Neuron (in vitro differentiated cells): Measurements from ENCODE around the gene IPPK.
"Not testable (repeated sequence)": the region's sequence is repeated elsewhere in the genome, so short reads cannot be mapped to it uniquely, and the experiment has no call there.

ENCODE experiments used
- H2AFZ ChIP-seq: one replicate; pipeline ENCODE4 v1.6.1; 2013; ENCODE audit warnings: low read depth, mild to moderate bottlenecking, inconsistent platforms, low read length, moderate library complexity
- H3K27me3 ChIP-seq: one replicate; pipeline ENCODE4 v1.6.1; 2013; ENCODE audit warnings: low read length; ENCODE audit not compliant: insufficient read depth
- H3K36me3 ChIP-seq: one replicate; pipeline ENCODE4 v1.6.1; 2013; ENCODE audit warnings: low read length; ENCODE audit not compliant: insufficient read depth
- H3K4me1 ChIP-seq: one replicate; pipeline ENCODE4 v1.6.1; 2013; ENCODE audit warnings: low read length; ENCODE audit not compliant: insufficient read depth
- H3K4me3 ChIP-seq: 2 replicates; pipeline ENCODE4 v1.5.1; 2013; ENCODE audit warnings: mild to moderate bottlenecking, low read length, moderate library complexity
- H3K9me3 ChIP-seq: one replicate; pipeline ENCODE4 v1.6.1; 2013; ENCODE audit warnings: low read length

Gene IPPK

DNA sequence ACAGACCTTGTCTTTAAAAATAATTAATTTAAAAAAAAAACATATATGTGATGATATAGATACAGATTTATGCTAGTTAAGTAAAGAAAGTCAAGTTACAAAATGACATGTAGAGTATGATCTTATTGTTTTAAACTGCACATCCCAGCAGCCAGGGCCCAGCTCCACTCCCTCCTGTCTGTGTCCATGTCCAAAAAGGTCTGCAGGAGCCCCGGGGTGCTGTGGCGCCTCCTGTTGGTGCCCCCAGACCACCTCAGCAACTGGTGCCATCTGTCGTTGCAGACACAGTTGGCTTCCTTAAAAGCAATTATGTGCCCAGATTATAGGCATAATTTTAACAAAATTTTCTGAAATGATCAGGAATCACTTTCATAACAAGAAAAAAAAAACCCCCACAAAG lies 33.3 kb downstream of the IPPK start:
- no peaks in the 10 kb centered on the region for H3K27me3 ChIP-seq
- peaks cover 53% of the 10 kb centered on the region for H3K36me3 ChIP-seq
- H3K4me3 ChIP-seq, result no peak overlapping the region
- H2AFZ ChIP-seq, result no peak overlapping the region
- H3K4me1 ChIP-seq, result peaks cover 2% of the 10 kb centered on the region
- H3K9me3 ChIP-seq, result no peaks in the 10 kb centered on the region

DNA sequence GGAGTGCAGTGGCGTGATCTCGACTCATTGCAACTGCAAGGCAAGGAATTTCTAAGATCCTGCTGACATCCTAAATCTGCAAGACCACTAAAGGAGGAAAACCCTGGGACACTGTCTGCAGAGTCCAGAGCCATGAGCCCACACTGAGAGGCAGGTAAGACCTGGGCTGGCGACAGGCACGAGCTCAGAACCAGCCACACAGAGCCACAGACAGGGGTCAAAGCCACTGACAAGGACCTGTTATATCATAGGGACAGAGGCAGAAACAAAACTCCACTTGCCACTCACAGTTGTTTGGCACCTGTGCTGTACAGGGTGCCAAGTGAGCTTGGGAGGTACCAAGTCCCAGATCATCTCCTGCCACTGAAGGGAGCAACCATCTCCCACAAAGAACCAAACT lies 34.2 kb downstream of the IPPK start:
- H2AFZ ChIP-seq, result no peak overlapping the region
- H3K4me1 ChIP-seq, result peaks cover 2% of the 10 kb centered on the region
- no peaks in the 10 kb centered on the region for H3K9me3 ChIP-seq
- no peak overlapping the region for H3K4me3 ChIP-seq
- peaks cover 48% of the 10 kb centered on the region for H3K36me3 ChIP-seq
- H3K27me3 ChIP-seq, result no peaks in the 10 kb centered on the region

DNA sequence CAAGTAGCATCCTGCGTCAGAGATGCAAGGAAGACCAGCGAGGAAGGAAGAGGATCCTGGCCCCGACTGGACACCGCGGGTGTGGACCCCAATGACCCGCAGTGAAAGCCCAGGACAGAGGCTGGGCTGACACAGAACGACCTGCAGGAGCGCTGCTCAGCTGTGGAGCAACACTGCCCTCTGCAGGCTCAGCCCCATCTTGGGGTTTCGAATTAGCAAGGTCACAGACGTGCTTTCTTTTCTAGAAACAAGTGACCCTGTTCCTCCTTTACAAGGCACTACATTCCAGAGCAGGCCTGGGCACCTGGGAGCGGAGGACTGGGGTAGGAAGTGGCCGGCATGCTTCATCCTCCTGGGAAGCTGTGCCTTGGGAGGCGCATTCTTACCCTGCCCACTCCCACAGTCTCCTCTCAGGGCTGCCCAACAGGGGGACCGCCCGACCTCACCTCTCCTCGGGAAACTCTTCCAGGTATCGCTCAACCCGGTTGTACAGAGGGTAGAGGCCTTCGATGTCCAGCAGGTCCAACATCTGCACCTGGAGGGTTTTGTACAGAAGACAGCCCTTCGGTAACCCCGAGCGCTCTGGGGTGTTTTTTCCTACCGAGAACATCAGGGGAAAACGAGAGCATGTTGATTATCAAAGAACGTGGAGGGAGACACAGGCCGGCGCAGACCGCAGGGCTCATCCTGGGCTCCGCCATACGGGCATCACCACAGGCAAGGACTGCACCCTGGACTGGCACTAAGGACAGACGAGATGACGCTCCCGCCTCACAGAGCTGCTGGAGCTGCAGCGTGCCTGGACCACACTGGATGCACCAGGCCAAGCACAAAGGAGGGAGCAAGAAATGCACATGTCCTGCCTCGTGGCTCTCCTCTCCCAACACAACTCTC lies 35.0 kb downstream of the IPPK start:
- H3K27me3 ChIP-seq, result no peaks in the 10 kb centered on the region
- H2AFZ ChIP-seq, result no peak overlapping the region
- H3K4me3 ChIP-seq, result no peak overlapping the region
- H3K4me1 ChIP-seq, result peaks cover 2% of the 10 kb centered on the region
- H3K9me3 ChIP-seq, result no peaks in the 10 kb centered on the region
- peaks cover 41% of the 10 kb centered on the region for H3K36me3 ChIP-seq

DNA sequence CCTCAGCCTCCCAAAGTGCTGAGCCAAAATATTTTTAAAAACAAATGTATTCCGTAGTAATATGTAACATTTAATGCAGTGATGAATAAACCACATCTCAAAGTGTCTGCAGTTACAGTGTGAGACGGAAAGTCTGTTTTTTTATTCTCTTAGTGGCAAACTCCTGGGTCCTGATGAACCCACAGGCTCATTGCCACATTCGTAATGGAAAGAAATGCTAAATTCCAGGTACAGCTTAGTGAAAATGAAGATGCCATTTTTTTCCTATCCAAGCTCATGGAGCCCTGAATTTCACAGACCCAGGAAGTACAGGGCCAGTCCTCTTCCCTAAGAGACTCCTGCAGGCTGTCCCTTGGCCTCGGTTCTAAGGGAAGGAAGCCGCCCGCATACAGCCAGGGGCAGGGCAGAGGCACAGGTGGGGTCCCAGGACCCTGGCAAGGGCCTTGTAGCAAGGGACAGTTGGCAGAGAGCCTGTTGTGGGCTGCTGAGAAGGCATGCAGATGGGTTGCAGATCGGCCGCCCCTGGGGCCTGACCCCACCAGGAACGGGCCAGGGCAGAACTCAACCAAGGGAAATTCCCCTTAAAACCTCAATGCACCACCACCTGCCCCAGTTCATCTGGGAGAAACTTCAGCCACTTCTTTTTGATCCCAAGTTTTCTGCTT lies 36.2 kb downstream of the IPPK start:
- no peak overlapping the region for H3K4me3 ChIP-seq
- H3K27me3 ChIP-seq, result no peaks in the 10 kb centered on the region
- peaks cover 1% of the 10 kb centered on the region for H3K9me3 ChIP-seq
- no peak overlapping the region for H2AFZ ChIP-seq
- H3K4me1 ChIP-seq, result peaks cover 2% of the 10 kb centered on the region
- peaks cover 38% of the 10 kb centered on the region for H3K36me3 ChIP-seq

DNA sequence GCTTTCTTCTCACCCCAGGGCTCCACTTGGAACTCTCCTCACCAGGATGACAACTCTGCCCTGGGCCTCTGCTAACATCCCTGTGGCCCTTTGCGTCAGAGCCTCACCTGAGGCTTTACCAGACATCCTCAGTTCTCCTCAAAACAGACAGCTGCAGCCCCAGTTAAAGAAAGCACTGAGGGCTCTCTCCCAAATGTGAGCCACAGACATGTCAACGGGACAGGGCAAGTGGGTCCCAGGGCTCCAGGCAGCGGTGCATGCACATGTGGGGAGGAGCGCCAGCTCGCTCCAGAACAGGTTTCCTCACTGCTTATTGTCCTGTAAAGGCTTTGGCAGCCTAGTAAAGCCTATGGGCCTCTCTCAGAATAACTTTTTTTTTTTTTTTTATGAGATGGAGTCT lies 37.3 kb downstream of the IPPK start:
- Histone ChIP-seq H3K4me3 (no peak overlapping the region), H3K27me3 (no peaks in the 10 kb centered on the region), H3K36me3 (peaks cover 33% of the 10 kb centered on the region)

DNA sequence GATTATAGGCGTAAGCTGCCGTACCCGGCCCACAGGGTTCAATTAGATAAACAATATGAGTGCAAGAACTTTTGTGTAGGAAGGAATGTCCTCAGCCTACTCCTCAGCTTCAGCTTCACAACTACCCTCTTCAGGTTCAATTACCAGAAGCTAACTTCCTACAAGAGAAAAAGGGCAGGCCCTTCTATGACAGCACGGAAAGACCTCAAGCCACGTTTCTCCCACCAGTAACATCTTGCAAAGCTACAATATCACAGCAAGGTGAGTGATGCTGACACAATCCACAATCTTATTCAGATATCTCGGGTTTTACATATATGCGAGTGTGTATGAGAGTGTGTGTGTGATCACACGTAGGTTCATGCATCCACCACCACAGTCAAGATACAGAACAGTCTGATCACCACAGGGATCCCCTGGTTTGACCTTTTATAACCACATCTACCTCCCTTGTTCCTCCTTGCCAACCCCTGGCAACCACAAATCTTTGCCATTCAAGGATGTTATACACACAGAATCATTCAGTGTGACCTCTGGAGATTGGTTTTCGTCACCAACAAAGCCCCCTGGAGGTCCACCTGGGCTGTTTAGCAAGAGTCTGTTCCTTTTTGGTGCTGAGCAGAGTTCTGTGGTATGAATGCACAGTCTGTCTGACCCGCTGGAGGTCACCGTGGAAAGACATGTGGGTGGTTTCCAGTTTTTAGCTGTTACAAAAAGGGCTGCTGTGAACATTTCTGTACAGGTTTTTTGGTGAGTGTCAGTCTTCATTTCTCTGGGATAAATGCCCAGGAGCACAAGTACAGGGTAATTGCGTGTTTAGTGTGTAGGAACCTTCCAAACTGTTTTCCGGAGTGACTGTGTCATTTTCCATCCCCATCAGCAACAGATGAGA lies 38.2 kb downstream of the IPPK start:
- no peak overlapping the region for H3K4me3 ChIP-seq
- peaks cover 2% of the 10 kb centered on the region for H3K4me1 ChIP-seq
- peaks cover 1% of the 10 kb centered on the region for H3K9me3 ChIP-seq
- peaks cover 28% of the 10 kb centered on the region for H3K36me3 ChIP-seq
- H2AFZ ChIP-seq, result no peak overlapping the region
- H3K27me3 ChIP-seq, result no peaks in the 10 kb centered on the region

More for the DNA sequence above, 37.3 kb downstream of the IPPK start:
- Histone ChIP-seq H3K4me1 (peaks cover 2% of the 10 kb centered on the region), H3K9me3 (peaks cover 1% of the 10 kb centered on the region), H2AFZ (no peak overlapping the region)

DNA sequence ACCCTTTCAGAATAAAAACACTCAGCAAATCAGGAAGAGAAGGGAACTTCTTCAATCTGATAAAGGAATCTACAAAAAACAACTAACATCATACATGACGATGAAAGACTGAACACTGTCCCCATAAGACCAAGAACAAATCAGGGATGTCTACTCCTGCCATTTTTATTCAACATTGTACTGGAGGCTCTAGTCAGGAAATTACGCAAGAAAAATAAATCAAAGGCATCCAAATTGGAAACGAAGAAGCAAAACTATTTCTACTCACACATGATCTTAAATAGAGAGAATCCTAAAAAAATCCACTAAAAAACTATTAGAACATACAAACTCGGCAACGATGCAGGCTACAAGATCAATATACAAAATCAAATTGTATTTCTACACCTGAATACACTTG lies 42.3 kb downstream of the IPPK start:
- Histone ChIP-seq H3K4me1 (no peaks in the 10 kb centered on the region), H3K36me3 (peaks cover 26% of the 10 kb centered on the region), H3K4me3 (no peak overlapping the region), H3K27me3 (no peaks in the 10 kb centered on the region), H2AFZ (no peak overlapping the region), H3K9me3 (peaks cover 1% of the 10 kb centered on the region)

DNA sequence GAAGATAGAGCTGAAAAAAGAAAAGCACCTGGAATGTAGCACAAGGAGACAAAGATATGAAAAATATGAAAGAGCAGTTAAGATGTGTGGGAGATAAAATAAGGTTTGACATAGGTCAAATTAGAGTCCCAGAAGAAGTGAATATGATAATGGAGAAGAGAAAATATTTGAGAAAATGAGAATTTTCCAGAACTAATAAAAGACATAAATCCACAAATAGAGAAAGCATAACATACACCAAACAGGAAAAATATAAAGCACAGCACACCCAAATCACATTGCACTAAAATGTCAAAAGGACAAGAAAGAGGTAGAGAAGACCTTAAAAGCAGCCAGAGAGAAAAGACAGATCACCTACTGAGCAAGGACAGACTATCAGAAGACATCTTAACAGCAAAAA lies 43.4 kb downstream of the IPPK start:
- H3K36me3 ChIP-seq, result peaks cover 19% of the 10 kb centered on the region
- peaks cover 1% of the 10 kb centered on the region for H3K9me3 ChIP-seq
- no peaks in the 10 kb centered on the region for H3K27me3 ChIP-seq
- no peak overlapping the region for H2AFZ ChIP-seq
- no peaks in the 10 kb centered on the region for H3K4me1 ChIP-seq
- no peak overlapping the region for H3K4me3 ChIP-seq

DNA sequence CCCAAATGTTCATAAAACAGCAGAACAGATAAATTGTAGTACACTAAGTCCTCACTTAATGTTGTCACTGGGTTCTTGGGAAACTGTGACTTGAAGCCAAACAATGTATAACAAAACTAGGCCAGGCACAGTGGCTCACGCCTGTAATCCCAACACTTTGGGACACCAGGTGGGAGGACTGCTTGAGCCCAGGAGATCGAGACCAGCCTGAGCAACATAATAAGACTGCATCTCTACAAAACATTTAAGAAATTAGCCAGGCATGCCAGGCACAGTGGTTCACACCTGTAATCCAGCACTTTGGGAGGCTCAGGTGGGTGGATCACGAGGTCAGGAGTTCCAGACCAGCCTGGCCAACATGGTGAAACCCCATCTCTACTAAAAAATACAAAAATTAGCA lies 46.0 kb downstream of the IPPK start:
- H3K27me3 ChIP-seq, H3K9me3 ChIP-seq, H3K4me3 ChIP-seq, H3K4me1 ChIP-seq, H2AFZ ChIP-seq: not testable (repeated sequence)
- H3K36me3 ChIP-seq, result peaks cover 19% of the 10 kb centered on the region

DNA sequence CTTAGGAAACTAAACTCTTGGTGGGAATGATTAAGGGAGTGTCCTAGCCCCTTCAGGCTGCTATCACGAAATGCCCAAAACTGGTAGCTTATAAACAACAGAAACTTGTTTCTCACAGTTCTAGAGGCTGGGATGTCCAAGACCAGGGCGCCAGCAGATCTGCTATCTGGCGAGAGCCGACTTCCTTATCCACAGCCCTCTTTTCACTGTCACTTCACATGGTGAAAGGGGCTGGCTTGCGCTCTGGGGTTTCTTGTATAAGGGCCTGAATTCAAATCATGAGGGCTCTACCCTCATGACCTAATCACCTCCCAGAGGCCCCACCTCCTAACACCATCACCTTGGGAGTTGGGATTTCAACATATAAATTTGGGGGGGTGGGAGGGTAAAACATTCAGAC lies 49.1 kb downstream of the IPPK start:
- H3K27me3 ChIP-seq, result no peaks in the 10 kb centered on the region
- H3K4me1 ChIP-seq, result no peaks in the 10 kb centered on the region
- no peak overlapping the region for H2AFZ ChIP-seq
- no peak overlapping the region for H3K4me3 ChIP-seq
- peaks cover 35% of the 10 kb centered on the region for H3K36me3 ChIP-seq
- no peaks in the 10 kb centered on the region for H3K9me3 ChIP-seq

DNA sequence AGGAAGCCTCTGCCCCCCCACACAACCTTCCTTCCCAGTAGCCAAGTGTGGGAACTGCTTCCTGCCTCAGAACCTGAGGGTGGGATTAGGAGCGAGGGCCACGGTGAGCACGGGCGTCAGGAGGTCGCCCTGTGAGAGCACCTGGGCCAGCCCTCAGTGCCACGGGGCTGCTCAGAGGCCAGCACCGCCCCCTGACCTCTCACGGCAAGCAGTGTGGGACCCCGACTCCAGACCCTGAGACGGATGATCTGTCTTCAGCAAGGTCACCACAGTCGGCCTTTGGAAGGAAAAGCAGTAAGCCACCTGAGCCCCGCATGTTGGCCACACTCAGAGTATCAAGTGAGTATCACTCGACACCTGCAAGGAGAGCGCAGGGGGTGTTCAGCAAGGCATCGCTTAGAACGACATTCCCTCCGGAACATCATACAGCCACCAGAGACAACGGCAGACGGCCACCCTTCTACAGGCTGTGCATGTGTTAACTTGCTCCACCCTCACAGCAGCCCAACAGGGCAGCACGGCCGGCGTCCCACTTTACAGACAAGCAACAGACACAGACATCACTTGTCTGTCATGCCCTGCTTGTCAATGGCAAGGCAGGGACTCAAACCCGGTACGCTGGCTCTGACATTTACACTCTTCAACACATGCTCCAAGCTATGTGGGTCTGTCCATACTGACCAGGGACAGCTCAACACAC lies 50.2 kb downstream of the IPPK start:
- Histone ChIP-seq H3K4me3 (no peak overlapping the region), H3K9me3 (no peaks in the 10 kb centered on the region), H2AFZ (no peak overlapping the region), H3K27me3 (no peaks in the 10 kb centered on the region), H3K36me3 (peaks cover 43% of the 10 kb centered on the region), H3K4me1 (no peaks in the 10 kb centered on the region)

DNA sequence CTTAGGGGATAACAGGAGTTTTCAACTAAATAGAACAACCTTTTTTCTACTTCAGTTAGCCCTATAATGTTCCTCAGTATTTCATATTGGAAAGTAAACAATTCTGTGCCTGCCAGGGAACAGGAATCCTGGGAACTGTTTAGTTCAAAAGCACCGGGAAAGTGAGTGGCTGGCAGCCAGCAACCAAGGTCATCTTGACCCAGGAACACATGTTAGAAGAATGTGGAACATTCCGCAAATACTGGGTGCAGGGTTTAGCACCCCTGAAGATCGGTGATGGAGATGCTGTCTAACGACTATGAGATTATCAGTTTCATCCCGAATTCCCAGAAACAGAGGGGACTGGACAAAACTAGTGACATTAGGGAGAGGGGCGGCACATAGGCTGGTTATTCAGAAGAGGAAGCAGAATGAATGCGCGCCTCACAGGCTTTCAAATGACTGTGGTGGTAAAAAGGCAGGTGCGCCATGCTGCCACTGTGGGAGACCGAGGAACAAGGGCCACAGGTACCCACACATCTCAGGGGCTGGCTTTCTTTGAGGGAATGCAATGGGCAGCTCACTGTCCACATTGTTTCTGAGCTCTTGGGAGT lies 51.2 kb downstream of the IPPK start:
- Histone ChIP-seq H3K27me3 (no peaks in the 10 kb centered on the region), H3K36me3 (peaks cover 43% of the 10 kb centered on the region), H2AFZ (no peak overlapping the region), H3K9me3 (no peaks in the 10 kb centered on the region), H3K4me1 (no peaks in the 10 kb centered on the region), H3K4me3 (no peak overlapping the region)
